ENCODE data around the gene IKZF1.

DNA sequence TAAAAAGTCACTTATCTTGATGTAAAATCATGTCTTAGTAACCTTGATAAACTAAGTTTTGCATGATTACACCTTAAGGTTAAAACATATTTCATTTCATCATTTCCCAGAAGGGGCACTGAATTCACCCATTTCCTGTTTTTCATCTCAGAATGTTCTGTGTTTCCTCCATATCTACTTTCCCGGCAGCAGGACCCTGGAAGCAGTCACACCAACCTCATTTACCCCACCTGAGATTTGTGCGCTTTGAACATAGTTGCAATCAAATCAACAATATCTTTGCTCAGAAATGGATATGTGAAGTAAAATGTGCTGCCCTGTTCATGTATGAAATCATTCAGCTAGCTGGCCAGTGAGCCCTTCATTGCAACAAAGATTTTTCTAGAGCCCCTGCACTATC lies 46.8 kb downstream of the IKZF1 start:
- TF ChIP-seq FOXP2 (optimal IDR thresholded peaks at IDR 0.05; ENCODE audit: control extremely low read depth, extremely low read length, insufficient read depth), result no peak
- no peak for TF ChIP-seq POLR2AphosphoS5 (IDR thresholded peaks at IDR 0.05; ENCODE audit: borderline replicate concordance, low read depth, low read length)
- TF ChIP-seq EZH2 (IDR thresholded peaks at IDR 0.05), result no peak
